GM18873 (cell line): ENCODE data around the gene CNTN4.

Experiments used
- ATAC-seq: cut with Tn5 transposase; IDR thresholded peaks from one replicate; pipeline ENCODE4 v1.9.1; 2021; ENCODE audit warnings: mild to moderate bottlenecking, moderate library complexity, moderate number of reproducible peaks; ENCODE audit not compliant: unreplicated experiment, low FRiP score

CNTN4 gene

DNA sequence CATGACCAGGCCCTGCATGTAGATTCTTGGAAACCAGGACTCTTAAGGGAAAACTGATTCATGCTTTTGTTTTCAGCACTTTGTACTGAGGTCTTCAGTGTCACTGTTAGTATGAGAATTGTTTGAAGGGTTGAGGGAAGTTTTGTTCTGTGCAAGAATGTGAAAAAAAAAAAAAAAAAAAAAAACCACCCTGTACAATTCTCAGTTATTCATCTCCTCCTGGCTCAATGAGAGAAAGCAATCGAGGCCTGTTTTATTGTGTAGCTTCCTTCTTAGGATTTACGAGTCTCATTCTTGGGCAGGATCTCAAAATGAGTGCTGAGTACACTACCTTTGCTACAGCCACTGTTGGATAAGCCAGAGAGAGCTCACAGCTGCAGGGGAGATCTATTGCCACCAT lies 469.5 kb downstream of the CNTN4 start:
- ATAC-seq = no peak

GRCh38 chr3:2568929-2569328 lies 470.3 kb downstream of the CNTN4 start:
- ATAC-seq = no peak

DNA sequence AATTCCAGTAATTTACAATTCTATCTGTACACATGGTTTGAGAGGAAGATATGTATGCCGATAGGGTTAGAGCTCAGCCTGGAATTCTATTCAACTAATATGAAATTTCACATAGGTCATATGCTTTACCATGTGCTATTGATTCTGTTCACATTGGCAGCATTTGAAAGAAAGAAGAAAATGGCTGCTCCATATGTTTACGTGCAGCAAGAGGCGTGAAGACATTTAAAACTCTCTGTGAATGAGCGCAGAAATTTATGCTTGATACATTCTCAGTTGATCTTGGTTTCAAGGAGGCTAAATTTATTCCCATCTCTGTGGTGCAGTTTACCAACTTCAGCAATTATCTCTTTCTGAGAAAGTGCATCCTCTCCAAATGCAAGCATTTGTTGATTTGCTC lies 478.9 kb downstream of the CNTN4 start:
- no peak for ATAC-seq

- ATAC-seq = no peak
These were observed 479.9 kb downstream of the CNTN4 start for GRCh38 chr3:2578560-2578959.

GRCh38 chr3:2579206-2579605 lies 480.5 kb downstream of the CNTN4 start:
- ATAC-seq = no peak

GRCh38 chr3:2583046-2583445 lies 484.4 kb downstream of the CNTN4 start:
- no peak for ATAC-seq

GRCh38 chr3:2589336-2589969 lies 490.8 kb downstream of the CNTN4 start:
- no peak for ATAC-seq

DNA sequence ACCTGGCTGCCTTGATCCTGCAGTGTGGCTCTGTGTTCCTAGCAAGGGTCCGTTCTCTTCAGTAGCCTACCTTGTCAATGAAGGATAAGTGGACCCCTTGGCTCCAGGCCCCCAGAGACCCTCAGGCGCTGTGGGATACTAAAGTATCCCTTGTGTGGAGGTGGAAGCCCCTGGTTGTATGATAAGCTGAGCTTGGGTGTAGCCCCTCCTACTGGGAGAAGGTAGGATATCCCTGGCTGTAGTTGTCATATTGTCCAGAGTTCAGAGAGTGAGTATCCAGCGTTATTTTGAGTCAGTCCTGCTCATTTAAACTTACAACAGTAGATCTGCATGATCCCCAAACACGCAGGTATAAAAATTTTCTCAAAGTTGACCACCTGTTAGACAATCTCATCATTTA lies 496.8 kb downstream of the CNTN4 start:
- no peak for ATAC-seq

GRCh38 chr3:2597615-2598014 lies 498.9 kb downstream of the CNTN4 start:
- ATAC-seq = no peak

DNA sequence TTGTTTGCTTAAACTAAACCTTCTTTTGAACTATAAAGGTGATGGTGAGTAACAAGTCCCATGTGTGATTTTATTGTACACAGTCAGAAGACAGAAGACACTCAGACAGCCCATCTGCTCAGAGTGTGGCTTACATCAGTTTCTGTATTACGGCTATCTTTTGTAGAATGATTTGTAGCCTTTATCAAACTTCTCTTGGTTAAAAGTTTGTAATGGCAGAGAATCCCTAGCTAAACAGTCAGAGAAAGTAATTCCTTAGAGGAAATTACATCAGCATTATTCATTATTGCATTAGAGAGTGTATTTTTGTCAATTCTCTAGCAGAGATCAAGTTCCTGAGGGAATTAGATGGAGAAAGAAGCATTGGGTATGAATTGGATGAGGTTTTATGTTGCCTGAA lies 500.8 kb downstream of the CNTN4 start:
- no peak for ATAC-seq

DNA sequence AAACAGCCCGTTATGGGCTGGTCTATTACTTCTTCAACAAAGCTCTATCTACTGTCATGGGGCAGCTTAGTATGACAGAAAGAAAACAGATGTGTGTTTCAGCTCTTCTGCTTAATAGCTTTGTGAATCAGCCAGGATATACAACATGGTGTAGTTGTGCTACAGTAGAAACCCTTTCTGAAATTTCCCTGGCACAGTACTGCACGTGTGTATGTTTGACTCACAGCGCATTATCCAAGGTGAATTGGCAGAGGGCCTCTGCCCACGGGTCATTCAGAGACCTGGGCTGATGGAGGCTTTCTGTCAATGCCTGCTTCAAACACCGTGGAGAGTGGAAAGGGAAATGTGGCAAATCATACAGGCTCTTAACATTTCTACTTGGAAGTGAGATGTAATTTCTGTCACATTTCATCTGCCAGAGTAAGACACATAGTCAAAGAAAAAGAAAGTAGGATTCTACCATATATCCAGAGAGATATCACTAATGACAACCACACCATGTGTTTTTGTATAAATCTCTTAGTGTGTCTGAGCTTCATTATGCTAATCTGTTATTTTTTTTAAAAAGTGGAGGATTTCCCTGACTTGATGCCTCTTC lies 505.1 kb downstream of the CNTN4 start:
- no peak for ATAC-seq

- no peak for ATAC-seq
These were observed 515.9 kb downstream of the CNTN4 start for GRCh38 chr3:2614578-2614977.

GRCh38 chr3:2615080-2615479 lies 516.4 kb downstream of the CNTN4 start:
- no peak for ATAC-seq

GRCh38 chr3:2623436-2623835 lies 524.8 kb downstream of the CNTN4 start:
- no peak for ATAC-seq

GRCh38 chr3:2628117-2628516 lies 529.5 kb downstream of the CNTN4 start:
- no peak for ATAC-seq

DNA sequence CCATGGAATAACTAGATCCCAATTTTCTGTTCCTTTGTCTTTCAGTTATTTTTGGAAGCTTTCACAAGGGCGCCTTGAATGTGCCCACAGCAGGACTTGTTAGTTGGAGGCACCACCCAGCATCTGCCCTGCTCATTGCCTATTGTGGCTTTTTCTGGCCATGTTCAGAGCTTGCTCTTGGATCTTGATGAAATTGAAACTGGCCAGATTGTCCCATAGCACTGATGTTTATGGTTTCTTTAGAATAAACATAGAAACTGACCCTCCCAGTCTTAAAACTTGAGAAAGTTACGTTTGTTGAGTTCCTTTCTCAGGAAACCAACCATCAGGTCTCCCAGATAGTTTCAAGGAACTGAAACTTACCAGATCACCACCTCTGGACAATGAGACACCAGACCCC lies 536.8 kb downstream of the CNTN4 start:
- ATAC-seq = no peak

DNA sequence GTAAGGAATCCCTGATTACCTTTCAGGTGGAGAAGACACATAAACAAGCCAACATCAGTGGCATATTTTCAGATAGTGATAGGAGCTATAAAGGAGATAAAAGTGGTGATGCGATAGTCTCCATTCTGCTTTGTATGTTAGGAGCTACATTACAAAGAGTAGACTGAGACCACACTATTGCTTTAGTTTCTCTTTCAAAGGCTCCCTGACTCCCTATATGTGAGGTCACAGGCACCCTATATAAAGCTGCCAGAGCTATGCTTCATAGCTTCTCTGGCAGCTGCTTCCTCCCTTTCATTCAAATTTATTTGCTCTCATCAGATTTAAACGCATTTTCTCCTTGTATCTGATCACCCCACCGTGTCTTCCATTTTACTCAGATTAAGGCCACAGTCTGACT lies 544.9 kb downstream of the CNTN4 start:
- no peak for ATAC-seq

- no peak for ATAC-seq
These were observed 546.3 kb downstream of the CNTN4 start for GRCh38 chr3:2645001-2645400.

- no peak for ATAC-seq
These were observed 552.1 kb downstream of the CNTN4 start for GRCh38 chr3:2650746-2651145.

- no peak for ATAC-seq
These were observed 553.7 kb downstream of the CNTN4 start for GRCh38 chr3:2652386-2652785.

DNA sequence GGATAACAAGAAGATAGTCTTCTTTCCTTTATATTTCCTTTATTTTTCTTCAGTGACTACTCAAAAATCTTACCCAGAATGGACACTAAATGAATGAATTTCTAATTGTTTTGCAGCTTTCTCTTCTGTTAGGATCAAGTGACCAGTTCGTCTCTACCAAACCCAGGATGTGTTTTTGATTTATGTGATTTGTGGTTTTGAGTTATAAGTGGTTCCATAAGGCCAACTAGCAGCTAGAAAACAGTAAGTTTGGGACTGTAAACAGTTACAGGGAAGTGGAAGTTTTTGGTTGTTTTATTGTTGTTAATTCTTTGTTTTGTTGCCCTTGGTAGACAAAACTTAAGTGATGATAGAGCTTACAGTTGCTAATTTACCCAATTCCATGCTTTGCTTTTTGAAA lies 555.0 kb downstream of the CNTN4 start:
- ATAC-seq = no peak

GRCh38 chr3:2655229-2655701 lies 556.6 kb downstream of the CNTN4 start:
- no peak for ATAC-seq
